ENCODE measurements around the gene KLHL21. TPM values are rescaled to one million over a fixed set of nuclear protein-coding genes. Genes with fewer than 3 reads are reported as not detected.
"Not testable (repeated sequence)": the region's sequence is repeated elsewhere in the genome, so short reads cannot be mapped to it uniquely, and the experiment has no call there.

The KLHL21 gene
- total RNA-seq, 2 donors from 2014 or later = 32.3 to 35.3 TPM

- H3K9me3 Mint-ChIP-seq = no peaks in the 10 kb centered on the region
- ATAC-seq (replicated peaks) = no peak
Observed at GRCh38 chr1:6572653-6573383, 29.9 kb downstream of the KLHL21 start.

GRCh38 chr1:6570987-6571386 lies 31.7 kb downstream of the KLHL21 start:
- Mint-ChIP-seq H3K27me3 (peaks cover 3% of the 10 kb centered on the region), H3K4me3 (no peak overlapping the region), H3K36me3 (ENCODE audit: low read depth) (no peaks in the 10 kb centered on the region), H3K9me3 (no peaks in the 10 kb centered on the region), H3K27ac (no peak overlapping the region), H3K4me1 (no peaks in the 10 kb centered on the region)
- ATAC-seq (replicated peaks) = no peak

More at GRCh38 chr1:6572653-6573383, 29.9 kb downstream of the KLHL21 start:
- H3K27me3 Mint-ChIP-seq = peaks cover 3% of the 10 kb centered on the region
- H3K4me3 Mint-ChIP-seq = no peak overlapping the region
- no peaks in the 10 kb centered on the region for H3K4me1 Mint-ChIP-seq
- H3K27ac Mint-ChIP-seq = peak overlapping the region; percentile 61
- H3K36me3 Mint-ChIP-seq (ENCODE audit: low read depth) = no peaks in the 10 kb centered on the region

GRCh38 chr1:6570100-6570499 lies 32.6 kb downstream of the KLHL21 start:
- no peaks in the 10 kb centered on the region for H3K4me1 Mint-ChIP-seq
- H3K9me3 Mint-ChIP-seq = no peaks in the 10 kb centered on the region
- ATAC-seq (replicated peaks) = no peak
- peaks cover 3% of the 10 kb centered on the region for H3K27me3 Mint-ChIP-seq
- H3K36me3 Mint-ChIP-seq (ENCODE audit: low read depth) = no peaks in the 10 kb centered on the region
- no peak overlapping the region for H3K4me3 Mint-ChIP-seq
- no peak overlapping the region for H3K27ac Mint-ChIP-seq

GRCh38 chr1:6569033-6569432 lies 33.6 kb downstream of the KLHL21 start:
- H3K27me3 Mint-ChIP-seq = peaks cover 3% of the 10 kb centered on the region
- H3K36me3 Mint-ChIP-seq (ENCODE audit: low read depth) = no peaks in the 10 kb centered on the region
- H3K4me3 Mint-ChIP-seq = no peak overlapping the region
- H3K27ac Mint-ChIP-seq = no peak overlapping the region
- no peak for ATAC-seq (replicated peaks)
- H3K9me3 Mint-ChIP-seq = no peaks in the 10 kb centered on the region
- H3K4me1 Mint-ChIP-seq = no peaks in the 10 kb centered on the region

- Mint-ChIP-seq H3K27me3 (no peaks in the 10 kb centered on the region), H3K4me3 (no peak overlapping the region), H3K27ac (no peak overlapping the region), H3K4me1 (no peaks in the 10 kb centered on the region), H3K36me3 (ENCODE audit: low read depth) (no peaks in the 10 kb centered on the region), H3K9me3 (no peaks in the 10 kb centered on the region)
- ATAC-seq (replicated peaks) = no peak
Observed at GRCh38 chr1:6560267-6560666, 42.4 kb downstream of the KLHL21 start.

- H3K4me3 Mint-ChIP-seq; H3K36me3 Mint-ChIP-seq (ENCODE audit: low read depth); H3K27ac Mint-ChIP-seq: not testable (repeated sequence)
Observed at GRCh38 chr1:6559161-6559560, 43.5 kb downstream of the KLHL21 start.

GRCh38 chr1:6557597-6557996 lies 45.1 kb downstream of the KLHL21 start:
- Mint-ChIP-seq H3K36me3 (ENCODE audit: low read depth) (peaks cover 7% of the 10 kb centered on the region), H3K9me3 (no peaks in the 10 kb centered on the region), H3K4me1 (peaks cover 3% of the 10 kb centered on the region), H3K27ac (no peak overlapping the region), H3K27me3 (no peaks in the 10 kb centered on the region), H3K4me3 (no peak overlapping the region)
- ATAC-seq (replicated peaks) = no peak

More at GRCh38 chr1:6559161-6559560, 43.5 kb downstream of the KLHL21 start:
- H3K9me3 Mint-ChIP-seq; H3K4me1 Mint-ChIP-seq; H3K27me3 Mint-ChIP-seq; ATAC-seq (replicated peaks): not testable (repeated sequence)

GRCh38 chr1:6554907-6555778 lies 47.5 kb downstream of the KLHL21 start, which contains the start of gene TAS1R1:
Gene TAS1R1 (plus strand): TSS chr1:6555307. CDS start chr1:6555374, 67 bp downstream.
- peaks cover 3% of the 10 kb centered on the region for H3K4me1 Mint-ChIP-seq
- ATAC-seq (replicated peaks) = no peak
- H3K27ac Mint-ChIP-seq = no peak within 1 kb of the TSS

GRCh38 chr1:6554031-6554906 lies 48.4 kb downstream of the KLHL21 start, which contains the start of gene NOL9:
Gene NOL9 (minus strand): TSS chr1:6554513. CDS start chr1:6554502, 11 bp downstream.
- no peaks in the 10 kb centered on the region for H3K27me3 Mint-ChIP-seq
- ATAC-seq (replicated peaks) = peak; percentile 99
- H3K9me3 Mint-ChIP-seq = no peaks in the 10 kb centered on the region
- H3K4me1 Mint-ChIP-seq = peaks cover 3% of the 10 kb centered on the region
- H3K4me3 Mint-ChIP-seq = peak within 1 kb of the TSS; percentile 78
- peak within 1 kb of the TSS; percentile 86 for H3K27ac Mint-ChIP-seq
- peaks cover 36% of the 10 kb centered on the region for H3K36me3 Mint-ChIP-seq (ENCODE audit: low read depth)

More at GRCh38 chr1:6554907-6555778, 47.5 kb downstream of the KLHL21 start, which contains the start of gene TAS1R1:
- Mint-ChIP-seq H3K9me3 (no peaks in the 10 kb centered on the region), H3K4me3 (peak within 1 kb of the TSS; percentile 66), H3K27me3 (no peaks in the 10 kb centered on the region), H3K36me3 (ENCODE audit: low read depth) (peaks cover 27% of the 10 kb centered on the region)

- Mint-ChIP-seq H3K27ac (peak overlapping the region; percentile 59), H3K27me3 (no peaks in the 10 kb centered on the region), H3K4me1 (peaks cover 29% of the 10 kb centered on the region), H3K9me3 (no peaks in the 10 kb centered on the region), H3K36me3 (ENCODE audit: low read depth) (peaks cover 95% of the 10 kb centered on the region), H3K4me3 (peak overlapping the region; percentile 54)
- ATAC-seq (replicated peaks) = no peak
Observed at GRCh38 chr1:6547301-6547700, 55.4 kb downstream of the KLHL21 start.

DNA sequence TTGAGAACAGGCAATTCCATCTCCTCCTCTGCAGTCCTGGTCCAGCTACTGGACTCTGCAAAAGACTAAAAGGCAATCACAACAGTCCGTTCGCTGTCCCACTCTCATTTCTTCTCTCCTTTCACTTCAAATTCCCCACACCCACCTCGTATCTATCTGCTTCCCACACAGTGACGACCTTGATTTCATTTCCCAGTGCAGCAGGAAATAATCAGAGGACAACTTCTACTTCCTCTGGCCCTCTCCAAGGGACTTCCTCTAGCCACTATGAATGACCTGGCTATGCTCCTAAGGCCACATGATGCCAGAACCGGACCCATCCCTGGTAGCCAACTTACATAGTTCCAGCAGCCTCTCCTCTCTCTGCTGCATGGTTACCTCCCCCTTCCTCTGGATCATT lies 56.3 kb downstream of the KLHL21 start:
- Mint-ChIP-seq H3K36me3 (ENCODE audit: low read depth) (peaks cover 98% of the 10 kb centered on the region), H3K4me1 (peaks cover 29% of the 10 kb centered on the region)

DNA sequence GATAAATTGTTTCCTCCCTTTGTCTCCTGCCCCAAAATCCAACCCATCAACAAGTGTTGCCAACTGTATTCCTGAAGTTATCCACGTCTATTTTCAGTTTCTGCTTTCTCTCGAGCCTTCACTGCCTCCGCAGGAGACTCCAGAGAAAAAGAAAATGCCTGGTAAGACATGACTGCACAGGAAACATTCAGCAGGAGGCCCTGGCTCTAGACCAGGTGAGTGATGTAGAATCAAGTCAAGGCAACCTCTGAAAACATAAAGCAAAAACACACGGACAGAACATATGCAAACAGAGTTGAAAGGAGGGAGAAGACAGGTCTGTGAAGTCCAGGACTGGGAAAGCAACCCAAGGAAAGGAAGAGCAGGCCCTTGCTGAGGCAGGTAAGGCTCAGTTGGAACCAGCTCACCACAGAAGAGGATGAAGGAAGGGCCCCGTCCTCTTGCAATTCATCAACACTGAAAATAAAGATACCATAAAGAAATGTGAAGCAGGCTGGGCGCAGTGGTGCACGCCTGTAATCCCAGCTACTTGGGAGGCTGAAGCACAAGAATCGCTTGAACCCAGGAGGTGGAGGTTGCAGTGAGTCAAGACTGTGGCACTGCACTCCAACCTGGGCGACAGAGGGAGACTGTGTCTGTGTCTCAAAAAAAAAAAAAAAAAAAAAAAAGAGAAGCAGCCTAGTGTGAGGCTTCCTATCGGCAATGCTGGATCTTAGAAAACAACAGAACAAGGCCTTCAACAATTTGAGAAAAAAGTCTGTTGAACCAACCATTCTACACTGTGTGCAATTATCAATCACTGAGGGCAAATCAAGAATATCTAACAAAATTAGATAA lies 57.2 kb downstream of the KLHL21 start:
- peak overlapping the region; percentile 54 for H3K4me3 Mint-ChIP-seq
- peak; percentile 53 for ATAC-seq (replicated peaks)
- H3K4me1 Mint-ChIP-seq = peaks cover 29% of the 10 kb centered on the region
- no peaks in the 10 kb centered on the region for H3K27me3 Mint-ChIP-seq
- peak overlapping the region; percentile 59 for H3K27ac Mint-ChIP-seq
- peaks cover 99% of the 10 kb centered on the region for H3K36me3 Mint-ChIP-seq (ENCODE audit: low read depth)
- H3K9me3 Mint-ChIP-seq = no peaks in the 10 kb centered on the region

More for the DNA sequence above, 56.3 kb downstream of the KLHL21 start:
- H3K27me3 Mint-ChIP-seq = no peaks in the 10 kb centered on the region
- H3K4me3 Mint-ChIP-seq = peak overlapping the region; percentile 54
- ATAC-seq (replicated peaks) = no peak
- H3K27ac Mint-ChIP-seq = peak overlapping the region; percentile 59
- H3K9me3 Mint-ChIP-seq = no peaks in the 10 kb centered on the region

GRCh38 chr1:6544831-6545230 lies 57.8 kb downstream of the KLHL21 start:
- H3K4me1 Mint-ChIP-seq = peaks cover 29% of the 10 kb centered on the region
- ATAC-seq (replicated peaks) = peak; percentile 92
- H3K27ac Mint-ChIP-seq = peak overlapping the region; percentile 59
- peaks cover 97% of the 10 kb centered on the region for H3K36me3 Mint-ChIP-seq (ENCODE audit: low read depth)
- no peaks in the 10 kb centered on the region for H3K27me3 Mint-ChIP-seq
- no peaks in the 10 kb centered on the region for H3K9me3 Mint-ChIP-seq
- peak overlapping the region; percentile 54 for H3K4me3 Mint-ChIP-seq

Data from activated T-helper 17 cell treated with anti-CD3 and anti-CD28 coated beads, Interleukin-2, amount 50 U/mL, for 72 hours (primary cell).